Peyer's patch (tissue), 4 donors: ENCODE data around the gene MAP3K5. TPM values are rescaled to one million over a fixed set of nuclear protein-coding genes. Genes with fewer than 3 reads are reported as not detected.

Experiments used
- DNase-seq, 3 donors: peaks; one replicate each; pipeline ENCODE4 v3.0.0-alpha.2; 2017 to 2019
- H3K27ac ChIP-seq, 4 donors: fragments of 200-600 bp; sonication (generic); one replicate each; pipeline ENCODE4 v1.5.1; 2016 to 2019
- H3K27me3 ChIP-seq, 2 donors: fragments of 200-600 bp; sonication (generic); one replicate each; pipeline ENCODE4 v1.5.1; 2019
- H3K36me3 ChIP-seq, 3 donors: fragments of 200-600 bp; sonication (generic); one replicate each; pipeline ENCODE4 v1.5.1; 2016 to 2019
- H3K4me1 ChIP-seq, 4 donors: fragments of 200-600 bp; sonication (generic); one replicate each; pipeline ENCODE4 v1.5.1; 2016 to 2019
- H3K4me3 ChIP-seq, 4 donors: fragments of 200-600 bp; sonication (generic); 1 replicate in 3 of 4; 2 replicates in 1 of 4; pipeline ENCODE4 v1.5.1; 2016 to 2019; ENCODE audit warnings: mild to moderate bottlenecking in 1 of 4
- H3K9me3 ChIP-seq, 4 donors: fragments of 200-600 bp; sonication (generic); one replicate each; pipeline ENCODE4 v1.5.1; 2016 to 2019; ENCODE audit warnings: mild to moderate bottlenecking in 1 of 4
- POLR2A ChIP-seq, 2 donors: fragments of 450-650 bp; IDR thresholded peaks; one replicate each; pipeline ENCODE4 v1.5.1; 2017; ENCODE audit warnings: antibody characterized with exemption in 2 of 2, mild to moderate bottlenecking in 2 of 2, moderate library complexity in 2 of 2
- total RNA-seq, 4 donors: library from RNA; depleted of rRNA; stranded (reverse); fragments of >200 nt; gene quantifications; one replicate each; pipeline ENCODE4 v1.1.0, GENCODE V29; 2016
- TF ChIP-seq, protein P1 (sequence below), 6 experiments: fragments of 450-650 bp in 4 of 6; fragments of 200-600 bp in 2 of 6; sonication (generic) in 1 of 6; IDR thresholded peaks; one replicate each; pipeline ENCODE4 v1.5.1; 2017 to 2019; ENCODE audit warnings: antibody characterized with exemption in 6 of 6, mild to moderate bottlenecking in 3 of 6, moderate library complexity in 1 of 6

MAP3K5 gene
- total RNA-seq, 4 donors from 2014 or later = 14.2 to 46.2 (median 23.2) TPM

DNA sequence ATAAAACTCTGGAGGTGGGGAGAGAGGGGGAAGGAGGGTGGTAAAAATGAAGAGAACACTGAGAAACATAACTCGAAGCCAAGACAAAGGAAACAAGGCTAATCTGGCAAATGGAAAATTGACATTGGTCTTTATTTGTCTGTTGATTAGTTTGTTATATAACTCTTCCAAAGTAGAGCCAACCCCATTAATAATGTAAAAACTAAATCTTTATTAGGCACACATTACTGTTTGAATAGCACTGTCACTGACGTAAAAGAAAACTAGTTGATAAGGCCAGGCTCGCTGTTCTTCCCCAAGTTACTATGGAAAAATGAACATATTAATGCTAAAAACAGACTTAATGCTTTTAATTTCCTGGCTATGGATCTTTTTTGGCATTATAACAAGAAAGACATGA, 110.0 kb downstream of the MAP3K5 start:
- no peaks in the 10 kb centered on the region for H3K9me3 ChIP-seq
- H3K27ac ChIP-seq = no peak overlapping the region
- no peak for DNase-seq
- no peaks in the 10 kb centered on the region for H3K4me1 ChIP-seq
- no peak overlapping the region for H3K4me3 ChIP-seq
- no peaks in the 10 kb centered on the region for H3K36me3 ChIP-seq
- TF ChIP-seq POLR2A (IDR thresholded peaks at IDR 0.05) = no peak
- TF ChIP-seq, protein P1, sequence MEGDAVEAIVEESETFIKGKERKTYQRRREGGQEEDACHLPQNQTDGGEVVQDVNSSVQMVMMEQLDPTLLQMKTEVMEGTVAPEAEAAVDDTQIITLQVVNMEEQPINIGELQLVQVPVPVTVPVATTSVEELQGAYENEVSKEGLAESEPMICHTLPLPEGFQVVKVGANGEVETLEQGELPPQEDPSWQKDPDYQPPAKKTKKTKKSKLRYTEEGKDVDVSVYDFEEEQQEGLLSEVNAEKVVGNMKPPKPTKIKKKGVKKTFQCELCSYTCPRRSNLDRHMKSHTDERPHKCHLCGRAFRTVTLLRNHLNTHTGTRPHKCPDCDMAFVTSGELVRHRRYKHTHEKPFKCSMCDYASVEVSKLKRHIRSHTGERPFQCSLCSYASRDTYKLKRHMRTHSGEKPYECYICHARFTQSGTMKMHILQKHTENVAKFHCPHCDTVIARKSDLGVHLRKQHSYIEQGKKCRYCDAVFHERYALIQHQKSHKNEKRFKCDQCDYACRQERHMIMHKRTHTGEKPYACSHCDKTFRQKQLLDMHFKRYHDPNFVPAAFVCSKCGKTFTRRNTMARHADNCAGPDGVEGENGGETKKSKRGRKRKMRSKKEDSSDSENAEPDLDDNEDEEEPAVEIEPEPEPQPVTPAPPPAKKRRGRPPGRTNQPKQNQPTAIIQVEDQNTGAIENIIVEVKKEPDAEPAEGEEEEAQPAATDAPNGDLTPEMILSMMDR (IDR thresholded peaks at IDR 0.05) = no peak
- no peaks in the 10 kb centered on the region for H3K27me3 ChIP-seq

DNA sequence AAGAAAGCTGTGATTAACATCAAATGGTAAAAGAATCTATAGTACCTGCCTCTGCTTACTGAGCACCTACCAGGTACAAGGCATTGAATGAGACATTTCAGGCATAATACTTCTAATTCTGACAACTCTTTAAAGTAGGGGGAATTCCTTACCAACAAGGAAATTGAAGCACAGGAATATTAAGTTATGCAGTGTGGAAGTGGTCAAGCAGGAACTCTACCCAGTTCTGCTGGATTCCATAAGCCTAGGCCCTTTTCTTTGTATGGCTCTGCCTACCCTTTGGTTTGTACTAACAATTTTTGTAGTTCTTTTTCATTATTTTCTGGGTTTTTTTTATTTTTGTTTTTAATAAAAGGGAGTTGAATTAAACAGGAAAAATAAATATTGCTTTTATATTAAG, 114.5 kb downstream of the MAP3K5 start:
- TF ChIP-seq, protein P1 (IDR thresholded peaks at IDR 0.05) = no peak
- no peak for TF ChIP-seq POLR2A (IDR thresholded peaks at IDR 0.05)
- H3K4me1 ChIP-seq = no peaks in the 10 kb centered on the region
- H3K9me3 ChIP-seq = no peaks in the 10 kb centered on the region
- no peak overlapping the region for H3K4me3 ChIP-seq
- no peaks in the 10 kb centered on the region for H3K36me3 ChIP-seq
- no peak overlapping the region for H3K27ac ChIP-seq
- no peak for DNase-seq
- no peaks in the 10 kb centered on the region for H3K27me3 ChIP-seq

DNA sequence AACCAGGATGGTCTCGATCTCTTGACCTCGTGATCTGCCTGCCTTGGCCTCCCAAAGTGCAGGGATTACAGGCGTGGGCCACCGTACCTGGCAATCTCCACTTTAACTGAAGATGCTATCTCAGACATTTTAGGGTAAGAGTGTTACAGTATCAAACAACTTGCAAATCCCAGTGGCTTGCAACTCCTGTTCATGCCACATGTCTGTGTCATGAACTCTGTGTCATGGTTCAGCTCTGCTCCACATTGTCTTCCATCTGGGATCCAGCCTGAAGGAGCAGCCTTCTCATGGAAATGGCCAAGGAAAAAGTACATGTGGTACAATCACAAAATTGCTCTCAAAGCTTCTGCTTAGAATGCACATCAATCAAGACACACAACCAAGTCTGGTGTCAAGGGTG, 114.9 kb downstream of the MAP3K5 start:
- Histone ChIP-seq H3K27me3 (no peaks in the 10 kb centered on the region), H3K36me3 (no peaks in the 10 kb centered on the region), H3K9me3 (no peaks in the 10 kb centered on the region), H3K4me1 (no peaks in the 10 kb centered on the region), H3K4me3 (no peak overlapping the region), H3K27ac (no peak overlapping the region)
- TF ChIP-seq, protein P1 (IDR thresholded peaks at IDR 0.05) = no peak
- TF ChIP-seq POLR2A (IDR thresholded peaks at IDR 0.05) = no peak
- no peak for DNase-seq

DNA sequence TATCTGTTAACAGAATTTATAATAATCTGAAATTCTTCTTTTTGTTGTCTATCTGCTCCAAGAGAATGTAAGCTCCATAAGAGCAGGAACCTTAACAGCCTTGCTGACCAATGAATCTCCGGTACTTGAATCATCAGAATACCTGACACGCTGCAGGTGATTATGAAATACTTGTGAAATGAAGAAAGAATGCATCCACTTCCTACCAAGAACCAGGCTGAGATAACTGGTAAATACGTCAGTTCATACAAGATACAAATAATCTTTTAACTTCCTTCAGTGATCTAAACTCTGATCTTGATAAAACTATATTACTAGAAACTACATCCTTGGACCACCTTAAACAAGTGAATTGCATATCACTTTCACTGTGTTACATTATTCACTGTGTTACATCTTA, 116.2 kb downstream of the MAP3K5 start:
- Histone ChIP-seq H3K36me3 (no peaks in the 10 kb centered on the region), H3K9me3 (no peaks in the 10 kb centered on the region), H3K4me1 (no peaks in the 10 kb centered on the region), H3K4me3 (no peak overlapping the region), H3K27ac (no peak overlapping the region), H3K27me3 (no peaks in the 10 kb centered on the region)
- DNase-seq = no peak
- TF ChIP-seq, protein P1 (IDR thresholded peaks at IDR 0.05) = no peak
- no peak for TF ChIP-seq POLR2A (IDR thresholded peaks at IDR 0.05)

DNA sequence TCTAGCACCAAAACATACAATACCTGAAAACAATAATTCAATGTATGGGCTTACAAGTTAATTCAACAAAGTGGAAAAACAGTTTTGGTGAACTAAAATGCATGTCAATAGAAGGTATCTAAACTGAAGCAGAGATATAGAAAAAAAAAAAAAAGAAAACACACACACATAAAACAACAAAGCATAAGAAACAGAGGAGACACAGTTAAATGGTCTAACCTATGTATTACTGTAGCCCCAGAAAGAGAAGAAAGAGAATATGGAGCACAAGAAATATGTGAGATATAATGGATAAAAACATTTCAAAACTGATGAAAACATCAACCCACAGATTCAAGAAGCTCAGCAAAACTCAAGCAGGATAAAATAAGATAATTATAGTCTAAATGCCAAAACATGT, 118.7 kb downstream of the MAP3K5 start:
- Histone ChIP-seq H3K27ac (no peak overlapping the region), H3K27me3 (no peaks in the 10 kb centered on the region), H3K4me1 (peaks cover 0 to 10% (median 0%) of the 10 kb centered on the region in 4 donors), H3K9me3 (no peaks in the 10 kb centered on the region), H3K36me3 (no peaks in the 10 kb centered on the region), H3K4me3 (no peak overlapping the region)
- no peak for DNase-seq
- TF ChIP-seq, protein P1 (IDR thresholded peaks at IDR 0.05) = no peak
- no peak for TF ChIP-seq POLR2A (IDR thresholded peaks at IDR 0.05)

DNA sequence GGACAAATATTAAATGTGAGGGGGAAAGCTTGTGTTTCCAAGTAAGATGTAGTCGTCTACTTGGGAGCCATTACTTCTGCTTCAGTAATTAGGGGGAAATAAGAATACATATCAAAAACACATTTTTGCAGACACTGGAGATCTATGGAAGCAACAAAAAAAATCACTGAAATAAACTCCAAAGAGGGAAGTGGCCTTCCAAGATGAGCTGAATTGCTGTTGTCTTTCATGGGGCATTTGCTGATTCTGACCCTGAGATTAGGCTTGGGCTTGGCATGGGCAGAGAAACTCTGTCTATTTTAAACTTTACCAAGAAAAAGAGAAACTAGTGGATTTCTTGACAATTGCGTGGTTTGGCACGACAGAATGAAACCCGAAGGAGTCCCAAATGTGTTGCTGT, 120.1 kb downstream of the MAP3K5 start:
- TF ChIP-seq, protein P1 (IDR thresholded peaks at IDR 0.05) = no peak
- TF ChIP-seq POLR2A (IDR thresholded peaks at IDR 0.05) = no peak
- DNase-seq = no peak

More for the DNA sequence above, 120.1 kb downstream of the MAP3K5 start:
- H3K4me1 ChIP-seq = peaks cover 0 to 10% (median 0%) of the 10 kb centered on the region in 4 donors
- no peaks in the 10 kb centered on the region for H3K27me3 ChIP-seq
- H3K36me3 ChIP-seq = no peaks in the 10 kb centered on the region
- H3K4me3 ChIP-seq = no peak overlapping the region
- no peak overlapping the region for H3K27ac ChIP-seq
- no peaks in the 10 kb centered on the region for H3K9me3 ChIP-seq
